Stomach smooth muscle (tissue), 2 donors: ENCODE data around the gene GTPBP8.

ENCODE experiments used
- H3K27ac ChIP-seq: one replicate; pipeline ENCODE4 v1.7.0; 2013; ENCODE audit warnings: mild to moderate bottlenecking, low read length, inconsistent platforms
- H3K27me3 ChIP-seq, 2 donors: one replicate each; pipeline ENCODE4 v1.7.0; 2013; ENCODE audit warnings: low read length in 2 of 2; ENCODE audit not compliant: insufficient read depth in 2 of 2, control insufficient read depth in 1 of 2
- H3K36me3 ChIP-seq, 2 donors: one replicate each; pipeline ENCODE4 v1.7.0; 2013; ENCODE audit warnings: low read length in 2 of 2; ENCODE audit not compliant: control insufficient read depth in 2 of 2, insufficient read depth in 2 of 2
- H3K4me1 ChIP-seq: one replicate; pipeline ENCODE4 v1.7.0; 2013; ENCODE audit warnings: low read length; ENCODE audit not compliant: control insufficient read depth, insufficient read depth
- H3K4me3 ChIP-seq, 2 donors: one replicate each; pipeline ENCODE4 v1.7.0; 2013; ENCODE audit warnings: low read length in 2 of 2
- H3K9ac ChIP-seq, 2 donors: one replicate each; pipeline ENCODE4 v1.7.0; 2013; ENCODE audit warnings: low read length in 2 of 2, mild to moderate bottlenecking in 1 of 2
- H3K9me3 ChIP-seq, 2 donors: one replicate each; pipeline ENCODE4 v1.7.0; 2013; ENCODE audit warnings: low read length in 2 of 2; ENCODE audit not compliant: control insufficient read depth in 2 of 2
- donor health status: healthy.
- donor health status: Pancreatic carcinoma.

GTPBP8 gene

GRCh38 chr3:112990672-112991602 lies at the start of gene GTPBP8:
Gene GTPBP8, plus strand, starts transcription at chr3:112990984. Its CDS starts 16 bp downstream, at chr3:112991000.
- peak within 1 kb of the TSS; percentile 92 to 98 for H3K4me3 ChIP-seq
- H3K36me3 ChIP-seq, result no peaks in the 10 kb centered on the region
- H3K27ac ChIP-seq, result peak within 1 kb of the TSS; percentile 83
- no peaks in the 10 kb centered on the region for H3K4me1 ChIP-seq
- H3K9ac ChIP-seq, result peak within 1 kb of the TSS; percentile 96 to 97
- H3K9me3 ChIP-seq, result no peaks in the 10 kb centered on the region
- H3K27me3 ChIP-seq, result no peaks in the 10 kb centered on the region

GRCh38 chr3:112948346-112948838 lies 42.4 kb upstream of the GTPBP8 start:
- no peaks in the 10 kb centered on the region for H3K27me3 ChIP-seq
- no peak overlapping the region for H3K27ac ChIP-seq

GRCh38 chr3:112956351-112956750 lies 34.4 kb upstream of the GTPBP8 start:
- no peak overlapping the region for H3K4me3 ChIP-seq
- no peak overlapping the region for H3K27ac ChIP-seq
- no peaks in the 10 kb centered on the region for H3K36me3 ChIP-seq
- H3K27me3 ChIP-seq, result no peaks in the 10 kb centered on the region
- no peak overlapping the region for H3K9ac ChIP-seq
- H3K9me3 ChIP-seq, result no peaks in the 10 kb centered on the region
- no peaks in the 10 kb centered on the region for H3K4me1 ChIP-seq

More at GRCh38 chr3:112948346-112948838, 42.4 kb upstream of the GTPBP8 start:
- Histone ChIP-seq H3K4me1 (no peaks in the 10 kb centered on the region), H3K36me3 (no peaks in the 10 kb centered on the region), H3K4me3 (no peak overlapping the region), H3K9me3 (no peaks in the 10 kb centered on the region), H3K9ac (no peak overlapping the region)

GRCh38 chr3:112958811-112959560 lies 31.8 kb upstream of the GTPBP8 start:
- Histone ChIP-seq H3K9me3 (no peaks in the 10 kb centered on the region), H3K27me3 (no peaks in the 10 kb centered on the region), H3K4me3 (no peak overlapping the region), H3K27ac (no peak overlapping the region), H3K36me3 (no peaks in the 10 kb centered on the region), H3K9ac (no peak overlapping the region), H3K4me1 (no peaks in the 10 kb centered on the region)

GRCh38 chr3:112963683-112964082 lies 27.1 kb upstream of the GTPBP8 start:
- no peak overlapping the region for H3K9ac ChIP-seq
- H3K27me3 ChIP-seq, result no peaks in the 10 kb centered on the region
- H3K36me3 ChIP-seq, result no peaks in the 10 kb centered on the region
- no peak overlapping the region for H3K27ac ChIP-seq
- no peaks in the 10 kb centered on the region for H3K4me1 ChIP-seq
- H3K4me3 ChIP-seq, result no peak overlapping the region
- no peaks in the 10 kb centered on the region for H3K9me3 ChIP-seq

- Histone ChIP-seq H3K27me3 (no peaks in the 10 kb centered on the region), H3K4me1 (no peaks in the 10 kb centered on the region), H3K36me3 (no peaks in the 10 kb centered on the region), H3K9me3 (no peaks in the 10 kb centered on the region), H3K4me3 (no peak overlapping the region), H3K27ac (no peak overlapping the region), H3K9ac (no peak overlapping the region)
Observed at GRCh38 chr3:112965656-112966055, 25.1 kb upstream of the GTPBP8 start.

GRCh38 chr3:112966633-112967032 lies 24.2 kb upstream of the GTPBP8 start:
- Histone ChIP-seq H3K36me3 (no peaks in the 10 kb centered on the region), H3K9ac (no peak overlapping the region), H3K27ac (no peak overlapping the region), H3K4me3 (no peak overlapping the region), H3K27me3 (no peaks in the 10 kb centered on the region), H3K4me1 (no peaks in the 10 kb centered on the region), H3K9me3 (no peaks in the 10 kb centered on the region)

GRCh38 chr3:112967425-112967824 lies 23.4 kb upstream of the GTPBP8 start:
- no peak overlapping the region for H3K9ac ChIP-seq
- H3K27me3 ChIP-seq, result no peaks in the 10 kb centered on the region
- no peaks in the 10 kb centered on the region for H3K4me1 ChIP-seq
- H3K36me3 ChIP-seq, result no peaks in the 10 kb centered on the region
- H3K9me3 ChIP-seq, result no peaks in the 10 kb centered on the region
- H3K27ac ChIP-seq, result no peak overlapping the region
- no peak overlapping the region for H3K4me3 ChIP-seq

- no peak overlapping the region for H3K9ac ChIP-seq
- H3K27ac ChIP-seq, result no peak overlapping the region
Observed at GRCh38 chr3:112967828-112968227, 23.0 kb upstream of the GTPBP8 start.

GRCh38 chr3:112972158-112972557 lies 18.6 kb upstream of the GTPBP8 start:
- Histone ChIP-seq H3K27ac (no peak overlapping the region), H3K9me3 (no peaks in the 10 kb centered on the region), H3K4me1 (no peaks in the 10 kb centered on the region), H3K4me3 (no peak overlapping the region), H3K36me3 (no peaks in the 10 kb centered on the region), H3K9ac (no peak overlapping the region), H3K27me3 (no peaks in the 10 kb centered on the region)

More at GRCh38 chr3:112967828-112968227, 23.0 kb upstream of the GTPBP8 start:
- no peaks in the 10 kb centered on the region for H3K36me3 ChIP-seq
- H3K9me3 ChIP-seq, result no peaks in the 10 kb centered on the region
- no peaks in the 10 kb centered on the region for H3K4me1 ChIP-seq
- no peak overlapping the region for H3K4me3 ChIP-seq
- H3K27me3 ChIP-seq, result no peaks in the 10 kb centered on the region
